Measurements from ENCODE around the gene SIT1.
"Not testable (repeated sequence)": the region's sequence is repeated elsewhere in the genome, so short reads cannot be mapped to it uniquely, and the experiment has no call there.

SIT1 gene

GRCh38 chr9:35659340-35659739 is 8.6 kb upstream of the SIT1 start:
- DNase-seq = no peak

GRCh38 chr9:35658968-35659220 is 8.2 kb upstream of the SIT1 start:
- DNase-seq = peak; percentile 20

- DNase-seq = peak; percentile 76
Observed at GRCh38 chr9:35658137-35658967, 7.6 kb upstream of the SIT1 start, which contains the start of gene CCDC107. TSS of gene CCDC107 (plus strand) at chr9:35658292. CDS start at chr9:35658380, 88 bp downstream.

GRCh38 chr9:35657546-35658136 is 6.9 kb upstream of the SIT1 start, which contains the start of gene RMRP:
TSS of gene RMRP (minus strand) at chr9:35658019.
- DNase-seq = peak; percentile 96

GRCh38 chr9:35656831-35657545 is 6.3 kb upstream of the SIT1 start:
- DNase-seq = no peak

- no peak for DNase-seq
Observed at GRCh38 chr9:35656348-35656747, 5.6 kb upstream of the SIT1 start.

GRCh38 chr9:35653611-35654010 is 2.9 kb upstream of the SIT1 start:
- no peak for DNase-seq

- no peak for DNase-seq
Observed at GRCh38 chr9:35652829-35653209, 2.1 kb upstream of the SIT1 start.

- no peak for DNase-seq
Observed at GRCh38 chr9:35651956-35652828, 1.5 kb upstream of the SIT1 start.

GRCh38 chr9:35649431-35650340 is 1.0 kb downstream of the SIT1 start:
- no peak for DNase-seq

GRCh38 chr9:35646533-35647265 is 4.0 kb downstream of the SIT1 start:
- DNase-seq = peak; percentile 88

- DNase-seq = peak; percentile 37
Observed at GRCh38 chr9:35646153-35646532, 4.6 kb downstream of the SIT1 start.

- DNase-seq = not testable (repeated sequence)
Observed at GRCh38 chr9:35645736-35646135, 5.0 kb downstream of the SIT1 start.

GRCh38 chr9:35643046-35643445 is 7.7 kb downstream of the SIT1 start:
- DNase-seq = no peak

GRCh38 chr9:35641478-35641877 is 9.3 kb downstream of the SIT1 start:
- DNase-seq = not testable (repeated sequence)

- not testable (repeated sequence) for DNase-seq
Observed at GRCh38 chr9:35640431-35640830, 10.3 kb downstream of the SIT1 start.

- DNase-seq = no peak
Observed at GRCh38 chr9:35639631-35640030, 11.1 kb downstream of the SIT1 start.

GRCh38 chr9:35639225-35639624 is 11.5 kb downstream of the SIT1 start:
- DNase-seq = not testable (repeated sequence)

GRCh38 chr9:35638751-35639150 is 12.0 kb downstream of the SIT1 start:
- DNase-seq = not testable (repeated sequence)

GRCh38 chr9:35637427-35637955 is 13.2 kb downstream of the SIT1 start:
- not testable (repeated sequence) for DNase-seq

- DNase-seq = not testable (repeated sequence)
Observed at GRCh38 chr9:35636877-35637246, 13.9 kb downstream of the SIT1 start.
